ENCODE measurements around the gene SLC28A2. TPM values are rescaled to one million over a fixed set of nuclear protein-coding genes. Genes with fewer than 3 reads are reported as not detected.

Gene SLC28A2
- total RNA-seq (2022; extraction: Qiagen RNA extraction; ENCODE audit: low read depth): not detected in 5 replicates

GRCh38 chr15:45251888-45252287, at the start of gene SLC28A2:
Gene SLC28A2, plus strand, starts transcription at chr15:45252234. Its CDS starts 982 bp downstream, at chr15:45253216.

Other genes starting within 250 kb of the SLC28A2 start
- gene SORD, start 229.0 kb upstream of the SLC28A2 start, total RNA-seq (2022; extraction: Qiagen RNA extraction; ENCODE audit: low read depth): 33.9 to 39.3 TPM (median 36.9 TPM) in 5 replicates
- gene DUOX2, start 138.1 kb upstream of the SLC28A2 start, total RNA-seq (2022; extraction: Qiagen RNA extraction; ENCODE audit: low read depth): 0.01 to 0.09 TPM (median 0.04 TPM) in 5 replicates
- not detected in 5 replicates for gene DUOXA2, start 137.9 kb upstream of the SLC28A2 start, total RNA-seq (2022; extraction: Qiagen RNA extraction; ENCODE audit: low read depth)
- 0.08 to 0.18 TPM (median 0.17 TPM) in 5 replicates for gene DUOXA1, start 122.4 kb upstream of the SLC28A2 start, total RNA-seq (2022; extraction: Qiagen RNA extraction; ENCODE audit: low read depth)
- not detected in 5 replicates for gene DUOX1, start 122.2 kb upstream of the SLC28A2 start, total RNA-seq (2022; extraction: Qiagen RNA extraction; ENCODE audit: low read depth)
- 0.62 to 1.0 TPM (median 0.83 TPM) in 5 replicates for gene SHF, start 64.3 kb upstream of the SLC28A2 start, total RNA-seq (2022; extraction: Qiagen RNA extraction; ENCODE audit: low read depth)
- gene GATM, start 126.3 kb downstream of the SLC28A2 start, total RNA-seq (2022; extraction: Qiagen RNA extraction; ENCODE audit: low read depth): 2.3 to 3.1 TPM (median 2.5 TPM) in 5 replicates

All from A549 treated with DMSO at 1 μM for 4 hours (cell line).